Measurements from ENCODE around the gene RAB9A. TPM values are rescaled to one million over a fixed set of nuclear protein-coding genes. Genes with fewer than 3 reads are reported as not detected.

Gene RAB9A
- total and polyA plus RNA-seq, 10 of the 15 experiments (the other 5 are each of a cell fraction or from before 2014, with no cell fraction given), result 42.1 to 142 (median 49.9) TPM

DNA sequence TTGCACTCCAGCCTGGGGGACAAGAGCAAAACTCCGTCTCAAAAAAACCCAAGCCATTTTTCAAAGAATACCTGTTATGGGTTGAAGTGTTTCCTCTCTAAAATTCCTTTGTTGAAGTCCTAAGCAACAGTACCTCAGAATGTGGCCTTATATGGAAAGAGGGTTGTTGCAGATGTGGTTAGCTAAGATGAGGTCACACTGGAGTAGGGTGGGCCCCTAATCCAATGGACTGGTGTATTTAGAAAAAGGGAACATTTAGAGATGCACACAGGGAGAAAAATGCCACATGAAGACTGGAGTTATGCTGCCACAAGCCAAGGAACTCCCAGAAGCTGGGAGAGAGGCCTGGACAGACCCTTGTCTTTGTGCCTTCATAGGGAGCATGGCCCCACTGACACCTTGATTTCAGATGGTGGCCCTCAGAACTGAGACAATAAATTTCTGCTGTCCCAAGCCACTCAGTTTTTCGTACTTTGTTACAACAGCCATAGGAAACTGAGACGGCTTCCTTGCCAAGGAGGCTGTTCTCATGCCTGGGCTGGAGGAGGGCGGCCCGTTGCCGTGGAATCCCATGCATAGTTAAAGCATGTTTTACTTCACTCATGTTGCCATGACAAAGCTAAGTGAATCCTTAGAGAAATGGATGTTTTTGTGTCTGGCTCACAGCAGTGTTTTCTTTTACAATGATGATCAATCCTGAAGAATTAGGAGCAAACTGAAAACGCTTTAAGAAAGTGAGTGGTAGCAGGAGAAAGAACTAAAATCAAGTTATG, 29.0 kb downstream of the RAB9A start:
- H3K9me3 ChIP-seq (replicated peaks; ENCODE audit: control insufficient read depth, insufficient read depth, low read length), result no peaks in the 10 kb centered on the region
- no peak for TF ChIP-seq HDAC2 (IDR thresholded peaks at IDR 0.05)
- TF ChIP-seq, protein P1, sequence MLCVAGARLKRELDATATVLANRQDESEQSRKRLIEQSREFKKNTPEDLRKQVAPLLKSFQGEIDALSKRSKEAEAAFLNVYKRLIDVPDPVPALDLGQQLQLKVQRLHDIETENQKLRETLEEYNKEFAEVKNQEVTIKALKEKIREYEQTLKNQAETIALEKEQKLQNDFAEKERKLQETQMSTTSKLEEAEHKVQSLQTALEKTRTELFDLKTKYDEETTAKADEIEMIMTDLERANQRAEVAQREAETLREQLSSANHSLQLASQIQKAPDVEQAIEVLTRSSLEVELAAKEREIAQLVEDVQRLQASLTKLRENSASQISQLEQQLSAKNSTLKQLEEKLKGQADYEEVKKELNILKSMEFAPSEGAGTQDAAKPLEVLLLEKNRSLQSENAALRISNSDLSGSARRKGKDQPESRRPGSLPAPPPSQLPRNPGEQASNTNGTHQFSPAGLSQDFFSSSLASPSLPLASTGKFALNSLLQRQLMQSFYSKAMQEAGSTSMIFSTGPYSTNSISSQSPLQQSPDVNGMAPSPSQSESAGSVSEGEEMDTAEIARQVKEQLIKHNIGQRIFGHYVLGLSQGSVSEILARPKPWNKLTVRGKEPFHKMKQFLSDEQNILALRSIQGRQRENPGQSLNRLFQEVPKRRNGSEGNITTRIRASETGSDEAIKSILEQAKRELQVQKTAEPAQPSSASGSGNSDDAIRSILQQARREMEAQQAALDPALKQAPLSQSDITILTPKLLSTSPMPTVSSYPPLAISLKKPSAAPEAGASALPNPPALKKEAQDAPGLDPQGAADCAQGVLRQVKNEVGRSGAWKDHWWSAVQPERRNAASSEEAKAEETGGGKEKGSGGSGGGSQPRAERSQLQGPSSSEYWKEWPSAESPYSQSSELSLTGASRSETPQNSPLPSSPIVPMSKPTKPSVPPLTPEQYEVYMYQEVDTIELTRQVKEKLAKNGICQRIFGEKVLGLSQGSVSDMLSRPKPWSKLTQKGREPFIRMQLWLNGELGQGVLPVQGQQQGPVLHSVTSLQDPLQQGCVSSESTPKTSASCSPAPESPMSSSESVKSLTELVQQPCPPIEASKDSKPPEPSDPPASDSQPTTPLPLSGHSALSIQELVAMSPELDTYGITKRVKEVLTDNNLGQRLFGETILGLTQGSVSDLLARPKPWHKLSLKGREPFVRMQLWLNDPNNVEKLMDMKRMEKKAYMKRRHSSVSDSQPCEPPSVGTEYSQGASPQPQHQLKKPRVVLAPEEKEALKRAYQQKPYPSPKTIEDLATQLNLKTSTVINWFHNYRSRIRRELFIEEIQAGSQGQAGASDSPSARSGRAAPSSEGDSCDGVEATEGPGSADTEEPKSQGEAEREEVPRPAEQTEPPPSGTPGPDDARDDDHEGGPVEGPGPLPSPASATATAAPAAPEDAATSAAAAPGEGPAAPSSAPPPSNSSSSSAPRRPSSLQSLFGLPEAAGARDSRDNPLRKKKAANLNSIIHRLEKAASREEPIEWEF (IDR thresholded peaks at IDR 0.05; ENCODE audit: insufficient replicate concordance, low read depth, low read length), result no peak
- no peak for TF ChIP-seq CEBPB (IDR thresholded peaks at IDR 0.05; ENCODE audit: borderline replicate concordance in 1 of 2, low read depth in 2 of 2, low read length in 2 of 2)
- TF ChIP-seq, protein P2, sequence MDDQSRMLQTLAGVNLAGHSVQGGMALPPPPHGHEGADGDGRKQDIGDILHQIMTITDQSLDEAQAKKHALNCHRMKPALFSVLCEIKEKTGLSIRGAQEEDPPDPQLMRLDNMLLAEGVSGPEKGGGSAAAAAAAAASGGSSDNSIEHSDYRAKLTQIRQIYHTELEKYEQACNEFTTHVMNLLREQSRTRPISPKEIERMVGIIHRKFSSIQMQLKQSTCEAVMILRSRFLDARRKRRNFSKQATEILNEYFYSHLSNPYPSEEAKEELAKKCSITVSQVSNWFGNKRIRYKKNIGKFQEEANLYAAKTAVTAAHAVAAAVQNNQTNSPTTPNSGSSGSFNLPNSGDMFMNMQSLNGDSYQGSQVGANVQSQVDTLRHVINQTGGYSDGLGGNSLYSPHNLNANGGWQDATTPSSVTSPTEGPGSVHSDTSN (IDR thresholded peaks at IDR 0.05; ENCODE audit: insufficient replicate concordance, low read depth, low read length), result no peak
- TF ChIP-seq JUND (IDR thresholded peaks at IDR 0.05; ENCODE audit: low read depth, low read length), result no peak
- no peak for TF ChIP-seq BRCA1 (IDR thresholded peaks at IDR 0.05; ENCODE audit: low read depth, low read length)
- TF ChIP-seq TCF7 (IDR thresholded peaks at IDR 0.05; ENCODE audit: borderline replicate concordance), result no peak
- TF ChIP-seq, protein P3, sequence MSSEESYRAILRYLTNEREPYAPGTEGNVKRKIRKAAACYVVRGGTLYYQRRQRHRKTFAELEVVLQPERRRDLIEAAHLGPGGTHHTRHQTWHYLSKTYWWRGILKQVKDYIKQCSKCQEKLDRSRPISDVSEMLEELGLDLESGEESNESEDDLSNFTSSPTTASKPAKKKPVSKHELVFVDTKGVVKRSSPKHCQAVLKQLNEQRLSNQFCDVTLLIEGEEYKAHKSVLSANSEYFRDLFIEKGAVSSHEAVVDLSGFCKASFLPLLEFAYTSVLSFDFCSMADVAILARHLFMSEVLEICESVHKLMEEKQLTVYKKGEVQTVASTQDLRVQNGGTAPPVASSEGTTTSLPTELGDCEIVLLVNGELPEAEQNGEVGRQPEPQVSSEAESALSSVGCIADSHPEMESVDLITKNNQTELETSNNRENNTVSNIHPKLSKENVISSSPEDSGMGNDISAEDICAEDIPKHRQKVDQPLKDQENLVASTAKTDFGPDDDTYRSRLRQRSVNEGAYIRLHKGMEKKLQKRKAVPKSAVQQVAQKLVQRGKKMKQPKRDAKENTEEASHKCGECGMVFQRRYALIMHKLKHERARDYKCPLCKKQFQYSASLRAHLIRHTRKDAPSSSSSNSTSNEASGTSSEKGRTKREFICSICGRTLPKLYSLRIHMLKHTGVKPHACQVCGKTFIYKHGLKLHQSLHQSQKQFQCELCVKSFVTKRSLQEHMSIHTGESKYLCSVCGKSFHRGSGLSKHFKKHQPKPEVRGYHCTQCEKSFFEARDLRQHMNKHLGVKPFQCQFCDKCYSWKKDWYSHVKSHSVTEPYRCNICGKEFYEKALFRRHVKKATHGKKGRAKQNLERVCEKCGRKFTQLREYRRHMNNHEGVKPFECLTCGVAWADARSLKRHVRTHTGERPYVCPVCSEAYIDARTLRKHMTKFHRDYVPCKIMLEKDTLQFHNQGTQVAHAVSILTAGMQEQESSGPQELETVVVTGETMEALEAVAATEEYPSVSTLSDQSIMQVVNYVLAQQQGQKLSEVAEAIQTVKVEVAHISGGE (CRISPR knock-in tag; IDR thresholded peaks at IDR 0.05), result no peak
- TF ChIP-seq CREB1 (IDR thresholded peaks at IDR 0.05; ENCODE audit: low read depth), result no peak
- TF ChIP-seq SUZ12 (IDR thresholded peaks at IDR 0.05; ENCODE audit: unreplicated experiment), result no peak
- TF ChIP-seq, protein P4, sequence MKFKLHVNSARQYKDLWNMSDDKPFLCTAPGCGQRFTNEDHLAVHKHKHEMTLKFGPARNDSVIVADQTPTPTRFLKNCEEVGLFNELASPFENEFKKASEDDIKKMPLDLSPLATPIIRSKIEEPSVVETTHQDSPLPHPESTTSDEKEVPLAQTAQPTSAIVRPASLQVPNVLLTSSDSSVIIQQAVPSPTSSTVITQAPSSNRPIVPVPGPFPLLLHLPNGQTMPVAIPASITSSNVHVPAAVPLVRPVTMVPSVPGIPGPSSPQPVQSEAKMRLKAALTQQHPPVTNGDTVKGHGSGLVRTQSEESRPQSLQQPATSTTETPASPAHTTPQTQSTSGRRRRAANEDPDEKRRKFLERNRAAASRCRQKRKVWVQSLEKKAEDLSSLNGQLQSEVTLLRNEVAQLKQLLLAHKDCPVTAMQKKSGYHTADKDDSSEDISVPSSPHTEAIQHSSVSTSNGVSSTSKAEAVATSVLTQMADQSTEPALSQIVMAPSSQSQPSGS (IDR thresholded peaks at IDR 0.05; ENCODE audit: low read length), result no peak
- TF ChIP-seq RBBP5 (conservative IDR thresholded peaks at IDR 0.05), result no peak

More for the DNA sequence above, 29.0 kb downstream of the RAB9A start:
- FAIRE-seq (no peak), ATAC-seq (no peak), DNase-seq (ENCODE audit: low read depth, low spot score) (no peak)
- no peaks in the 10 kb centered on the region for H3K27me3 ChIP-seq (replicated peaks in 1 of 2; ENCODE audit: control insufficient read depth in 2 of 2, insufficient read depth in 2 of 2, low read length in 1 of 2)
- H3K27ac ChIP-seq (ENCODE audit: control insufficient read depth, insufficient read depth), result no peak overlapping the region
- H3K4me3 ChIP-seq, result no peak overlapping the region
- H3K4me1 ChIP-seq (ENCODE audit: control insufficient read depth, insufficient read depth, low read length), result no peaks in the 10 kb centered on the region; the same call in 1 of the 2 replicates
- BruUV-seq (replicated peaks), result no TSS peak
- H4K20me1 ChIP-seq (ENCODE audit: control insufficient read depth, insufficient read depth), result no peaks in the 10 kb centered on the region
- no peak overlapping the region for H2AFZ ChIP-seq (ENCODE audit: control insufficient read depth, low read depth, low read length)
- WGBS (ENCODE audit: insufficient coverage, insufficient replicate concordance, low lambda C conversion rate, missing lambda C conversion rate), result 90% methylated on average over 7 of the region's 7 CpGs
- ChIA-PET CTCF (interaction anchor here (0.6 to 1.6 kb wide), 2 partner anchors 10 to 14 kb away, joined by 3 read pairs; no protein-coding TSS in a partner anchor), POLR2A (no interaction called here), RAD21 (ENCODE audit: unreplicated experiment) (no interaction called here), SMC1A (ENCODE audit: uncharacterized antibody, unreplicated experiment) (no interaction called here)
- H3K36me3 ChIP-seq (ENCODE audit: control insufficient read depth in 2 of 2, insufficient read depth in 2 of 2, low read length in 1 of 2), result peaks cover 3 to 13% of the 10 kb centered on the region in 2 experiments; a peak in 3 of 4 replicates
- in situ Hi-C loops (cut with MboI) (no loop called here), intact Hi-C loops (cut with micrococcal nuclease; ENCODE audit: unreplicated experiment) (no loop called here)
- no peak overlapping the region for H3K9ac ChIP-seq (ENCODE audit: control insufficient read depth, insufficient read depth, low read length)
- no peak overlapping the region for H3K4me2 ChIP-seq (ENCODE audit: control insufficient read depth, insufficient read depth)
- peaks cover 7% of the 10 kb centered on the region for H3K79me2 ChIP-seq (ENCODE audit: control insufficient read depth, insufficient read depth, low read length)
